ENCODE measurements around the gene CCDC167. TPM values are rescaled to one million over a fixed set of nuclear protein-coding genes. Genes with fewer than 3 reads are reported as not detected.
"Not testable (repeated sequence)": the region's sequence is repeated elsewhere in the genome, so short reads cannot be mapped to it uniquely, and the experiment has no call there.

The CCDC167 gene
- total RNA-seq, 1 donor from 2014 or later, result 15.1 TPM

DNA sequence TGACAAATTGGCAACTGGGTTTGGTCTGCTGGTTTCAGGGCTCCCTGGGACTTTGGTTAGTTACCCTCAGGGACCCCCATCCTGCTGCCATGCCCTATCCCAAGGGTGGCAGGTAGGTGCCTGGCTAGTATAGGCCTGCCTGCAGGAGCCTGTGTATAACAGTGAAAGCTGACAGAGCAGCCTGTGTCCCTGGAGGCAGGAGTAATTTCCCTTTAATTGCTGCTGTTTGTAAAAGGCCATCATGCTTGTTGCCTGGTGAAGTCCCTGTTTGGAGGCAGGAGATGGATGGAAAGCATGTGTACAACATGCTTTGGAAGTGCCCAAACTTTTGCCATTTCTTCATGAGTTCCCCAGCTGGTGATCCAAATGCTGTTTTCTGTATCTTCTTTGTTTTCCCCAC lies 36.6 kb downstream of the CCDC167 start:
- no peak for DNase-seq

- no peak for DNase-seq
Measured at GRCh38 chr6:37460805-37461204, 38.9 kb downstream of the CCDC167 start.

DNA sequence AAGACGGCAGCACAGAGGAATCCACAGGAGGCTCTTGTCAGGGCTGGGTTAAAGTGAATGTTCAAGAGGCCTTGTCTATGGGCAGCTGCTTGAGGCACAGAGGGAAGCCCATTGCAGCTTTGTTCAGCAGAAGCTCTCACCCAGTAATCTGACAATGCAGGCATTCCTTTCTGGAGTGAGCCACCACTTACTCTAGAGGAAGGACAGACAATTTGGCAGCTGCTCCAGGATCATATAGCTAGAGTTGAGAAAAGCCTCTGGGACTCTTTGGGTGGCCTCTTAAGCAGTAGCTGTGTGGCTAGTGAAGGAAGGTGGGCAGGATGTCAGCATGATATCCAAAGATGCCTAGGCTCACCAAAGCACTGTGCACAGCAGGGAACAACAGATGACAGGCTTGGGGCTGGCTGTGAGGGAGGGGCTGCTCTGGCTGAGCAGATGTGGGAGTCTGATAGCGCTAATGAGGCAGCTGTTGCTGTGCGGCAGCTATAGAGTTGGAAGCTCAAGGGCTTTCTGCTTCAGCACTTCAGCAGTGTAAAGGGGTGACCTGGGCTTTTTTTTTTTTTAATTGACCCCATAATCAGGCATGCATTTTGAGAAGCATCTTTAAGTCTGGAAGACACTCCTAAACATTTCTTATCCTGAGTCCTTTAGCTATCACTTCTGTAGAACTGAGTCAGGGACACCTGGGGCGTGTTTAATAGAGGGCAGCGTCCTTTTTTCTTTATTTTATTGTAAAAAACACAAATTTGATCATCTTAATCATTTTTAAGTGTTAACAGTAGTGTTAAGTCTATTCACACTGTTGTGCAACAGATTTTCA lies 39.5 kb downstream of the CCDC167 start:
- peak; percentile 83 for DNase-seq

DNA sequence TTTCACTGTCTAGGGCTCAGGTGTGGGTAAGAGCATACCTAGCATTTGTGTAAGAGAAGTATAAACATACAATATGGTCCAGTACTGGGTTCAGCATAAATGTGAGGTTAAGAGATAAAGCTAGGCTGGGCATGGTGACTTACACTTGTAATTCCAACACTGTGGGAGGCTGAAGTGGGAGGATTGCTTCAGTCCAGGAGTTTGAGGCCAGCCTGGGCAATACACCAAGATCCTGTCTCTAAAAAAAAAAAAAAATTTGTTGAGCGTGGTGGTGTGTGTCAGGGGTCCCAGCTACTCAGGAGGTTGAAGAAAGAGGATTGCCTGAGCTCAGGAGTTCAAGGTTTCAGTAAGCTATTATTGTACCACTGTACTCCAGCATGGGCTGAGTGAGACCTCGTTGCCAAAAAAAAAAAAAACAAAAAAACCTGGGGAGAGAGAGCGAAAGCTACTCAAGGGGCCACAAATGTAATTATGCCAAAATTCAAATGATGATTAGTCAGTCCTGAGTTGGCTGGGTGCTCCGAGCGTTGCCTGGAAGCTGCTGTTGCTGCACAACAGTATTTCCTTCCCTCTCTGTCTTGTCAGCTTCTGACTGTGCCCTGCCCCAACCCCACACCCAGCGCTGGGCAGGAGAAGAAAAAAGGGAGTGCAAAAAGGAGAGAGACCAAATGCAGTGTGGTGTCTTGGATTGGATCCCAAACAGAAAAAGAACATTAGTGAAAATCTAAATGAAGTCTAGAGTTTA lies 42.7 kb downstream of the CCDC167 start:
- DNase-seq, result no peak

DNA sequence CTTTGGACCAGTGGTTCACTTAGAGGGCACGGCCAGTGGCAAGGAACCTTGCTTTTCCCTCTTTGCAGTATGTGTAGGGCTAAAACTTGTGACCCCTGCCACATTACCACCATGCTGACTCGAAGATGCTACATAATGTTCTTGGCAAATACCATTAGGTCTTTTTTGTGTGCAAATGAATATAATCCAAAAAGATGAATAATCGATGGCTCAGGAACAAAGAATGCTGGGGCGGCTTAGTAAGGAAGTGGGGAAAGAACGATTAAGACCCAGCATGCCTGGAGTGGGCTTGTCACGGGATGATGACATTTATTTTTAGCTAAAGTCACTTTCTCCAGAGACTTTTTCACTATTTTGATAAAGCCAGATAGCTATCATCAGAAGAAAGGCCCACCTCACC lies 43.6 kb downstream of the CCDC167 start:
- DNase-seq, result no peak

DNA sequence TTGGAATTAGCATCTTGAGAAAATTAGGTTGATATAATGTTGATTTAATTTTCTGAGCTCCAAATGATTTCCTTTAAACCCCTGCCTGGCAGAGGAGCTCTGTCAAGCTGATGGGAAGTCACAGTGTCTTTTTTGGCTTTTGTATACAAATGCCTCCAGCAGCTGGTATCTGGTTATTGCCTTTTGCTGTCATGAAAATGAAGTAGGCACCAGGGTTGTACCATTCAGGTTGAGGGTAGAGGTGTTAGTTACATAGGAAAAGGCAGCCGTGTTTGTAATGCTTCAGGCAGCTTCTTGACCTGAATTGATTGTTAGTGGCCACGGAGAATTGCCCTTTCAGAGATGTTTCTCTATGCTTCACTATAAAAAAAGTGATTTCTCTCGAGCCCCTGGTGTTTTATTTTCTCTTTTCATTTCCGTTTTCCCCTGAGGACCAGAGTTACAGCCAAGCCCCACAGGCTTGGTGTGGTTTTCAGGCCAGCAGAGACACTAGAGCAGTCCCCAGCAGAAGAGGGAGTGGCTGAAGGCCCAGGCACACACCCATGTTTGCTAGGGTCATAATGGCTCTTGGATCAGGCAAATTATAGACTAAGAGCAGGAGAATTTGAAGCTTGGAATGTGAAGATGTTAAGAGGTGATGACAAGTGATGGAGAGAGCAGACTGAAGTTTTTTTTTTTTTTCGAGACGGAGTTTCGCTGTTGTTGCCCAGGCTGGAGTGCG lies 45.1 kb downstream of the CCDC167 start:
- DNase-seq, result no peak

DNA sequence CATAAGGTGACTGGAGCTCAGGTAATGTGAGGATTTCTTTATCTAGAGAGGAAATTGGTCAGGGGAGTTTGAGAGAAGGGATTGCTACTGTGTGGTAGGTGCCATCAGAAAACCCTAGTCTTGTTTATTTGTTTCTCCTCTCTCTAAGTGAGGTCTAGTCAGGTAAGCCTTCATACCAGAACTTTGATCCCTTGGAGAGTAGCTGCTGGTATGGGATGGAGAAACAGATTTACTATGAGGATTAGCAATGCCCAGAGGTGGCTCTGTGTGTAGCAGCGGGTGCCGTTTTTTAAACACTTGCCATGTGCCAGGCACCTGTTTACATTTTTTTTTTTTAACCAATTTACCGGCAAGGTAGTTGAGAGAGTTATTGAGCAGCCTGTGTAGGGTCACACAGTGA lies 47.2 kb downstream of the CCDC167 start:
- DNase-seq, result no peak

- DNase-seq, result no peak
Measured at GRCh38 chr6:37451441-37452193, 48.1 kb downstream of the CCDC167 start.

GRCh38 chr6:37449984-37450383 lies 49.7 kb downstream of the CCDC167 start:
- DNase-seq, result no peak

DNA sequence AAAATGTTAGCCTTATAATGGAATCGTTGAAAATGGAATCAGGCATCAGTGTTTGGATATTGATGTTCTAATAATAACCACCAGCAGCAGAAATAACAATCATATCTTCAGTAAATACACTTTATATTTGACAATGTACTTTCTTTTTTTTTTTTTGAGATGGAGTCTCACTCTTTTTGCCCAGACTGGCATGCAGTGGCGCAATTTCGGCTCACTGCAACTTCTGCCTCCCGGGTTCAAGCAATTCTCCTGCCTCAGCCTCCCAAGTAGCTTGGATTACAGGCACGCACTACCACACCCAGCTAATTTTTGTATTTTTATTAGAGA lies 56.5 kb downstream of the CCDC167 start:
- DNase-seq, result not testable (repeated sequence)

GRCh38 chr6:37442416-37443215 lies 57.1 kb downstream of the CCDC167 start:
- DNase-seq, result no peak

- no peak for DNase-seq
Measured at GRCh38 chr6:37441651-37442050, 58.0 kb downstream of the CCDC167 start.

DNA sequence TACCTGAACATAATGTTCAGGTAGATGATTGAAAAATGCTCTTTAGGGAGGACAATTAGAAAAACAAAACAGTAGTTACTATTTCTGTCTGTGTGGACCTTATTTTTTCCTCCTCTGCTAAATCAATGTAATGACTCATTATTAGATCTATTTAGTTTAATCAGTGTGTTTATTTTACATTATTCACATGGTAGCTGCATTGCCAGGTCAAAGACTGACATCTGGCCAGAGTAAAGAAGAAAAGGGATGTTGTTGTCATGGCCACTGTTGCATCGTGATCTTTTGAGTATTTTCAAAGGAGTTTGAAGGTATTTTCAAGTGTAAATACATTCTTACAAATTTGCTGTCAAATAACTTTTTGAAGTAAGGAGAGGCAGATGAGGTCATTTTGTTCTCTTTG lies 60.8 kb downstream of the CCDC167 start:
- no peak for DNase-seq

GRCh38 chr6:37435816-37436215 lies 63.9 kb downstream of the CCDC167 start:
- DNase-seq, result no peak

DNA sequence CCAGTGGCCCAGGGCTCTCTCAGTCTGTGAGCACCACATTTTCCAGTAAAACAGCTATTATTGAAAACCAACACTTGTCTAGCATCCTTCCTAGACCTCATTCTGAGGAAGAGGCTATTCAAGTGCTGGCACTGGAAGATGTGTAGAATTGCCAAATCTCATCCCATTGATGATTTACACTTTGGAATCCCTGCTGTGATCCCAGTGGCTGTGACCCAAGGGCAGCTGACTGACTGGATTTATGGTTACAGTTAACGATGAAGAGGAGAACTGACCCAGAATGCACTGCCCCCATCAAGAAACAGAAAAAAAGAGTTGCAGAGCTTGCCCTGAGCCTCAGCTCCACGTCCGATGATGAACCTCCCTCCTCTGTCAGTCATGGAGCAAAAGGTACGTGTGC lies 64.3 kb downstream of the CCDC167 start:
- no peak for DNase-seq

- DNase-seq, result peak; percentile 32
Measured at GRCh38 chr6:37433657-37434271, 65.9 kb downstream of the CCDC167 start.

Other genes with a start within 250 kb of the CCDC167 start
- gene TBC1D22B, start 242.1 kb downstream of the CCDC167 start, total RNA-seq, result 7.0 TPM
- gene TMEM217, start 241.7 kb downstream of the CCDC167 start, total RNA-seq, result 0.31 TPM
- 20.7 TPM for gene RNF8, start 145.9 kb downstream of the CCDC167 start, total RNA-seq
- 41.0 TPM for gene CMTR1, start 66.7 kb downstream of the CCDC167 start, total RNA-seq
- 5.0 TPM for gene MDGA1, start 198.0 kb upstream of the CCDC167 start, total RNA-seq